K562 (cell line): ENCODE results near the gene DGCR8. TPM values are rescaled to one million over a fixed set of nuclear protein-coding genes. Genes with fewer than 3 reads are reported as not detected.

Experiments
- CTCF ChIP-seq, 3 experiments: IDR thresholded peaks in 2 of 3; conservative IDR thresholded peaks in 1 of 3; 2 replicates each; pipeline ENCODE4 v1.5.1; 2011 to 2012; ENCODE audit warnings: low read length in 3 of 3, mild to moderate bottlenecking in 3 of 3, control low read depth in 2 of 3, improper control_type of control experiment in 1 of 3, inconsistent platforms in 1 of 3, low read depth in 1 of 3, mixed read lengths in 1 of 3, moderate library complexity in 1 of 3; ENCODE audit not compliant: insufficient read depth in 2 of 3
- E2F3 ChIP-seq: fragments of 250-450 bp; sonication (Bioruptor Pico); IDR thresholded peaks from 2 replicates; pipeline ENCODE4 v1.4.0; 2020; ENCODE audit warnings: mild to moderate bottlenecking
- HDAC1 ChIP-seq, 2 experiments: fragments of 450-650 bp; IDR thresholded peaks; 2 replicates each; pipeline ENCODE4 v1.6.1; 2016 to 2017; ENCODE audit warnings: inconsistent platforms in 1 of 2, mild to moderate bottlenecking in 1 of 2, moderate library complexity in 1 of 2
- ILK ChIP-seq: fragments of 450-650 bp; IDR thresholded peaks from 2 replicates; pipeline ENCODE4 v1.6.1; 2016; ENCODE audit warnings: missing genetic modification characterization, low read depth, mild to moderate bottlenecking, missing compliant biosample characterization, moderate library complexity, borderline replicate concordance
- MYNN ChIP-seq, 2 experiments: sonication (generic); formaldehyde crosslinking in 1 of 2; IDR thresholded peaks; 2 replicates each; pipeline versions ENCODE4 v1.5.0 to v1.6.1; 2016 to 2020; ENCODE audit warnings: antibody characterized with exemption in 1 of 2, missing genetic modification reagents in 1 of 2
- NBN ChIP-seq: fragments of 450-650 bp; IDR thresholded peaks from 2 replicates; pipeline ENCODE4 v1.6.1; 2016; ENCODE audit warnings: low read depth, mild to moderate bottlenecking
- NCOA6 ChIP-seq: fragments of 450-650 bp; IDR thresholded peaks from 2 replicates; pipeline ENCODE4 v1.6.1; 2017; ENCODE audit warnings: mild to moderate bottlenecking
- NONO ChIP-seq, 2 experiments: fragments of 200-400 bp in 1 of 2; fragments of 450-650 bp in 1 of 2; formaldehyde crosslinking in 1 of 2; IDR thresholded peaks; 2 replicates each; pipeline ENCODE4 v1.6.1; 2017; ENCODE audit warnings: low read depth in 2 of 2, mild to moderate bottlenecking in 2 of 2, moderate library complexity in 2 of 2, low read length in 1 of 2
- RHOXF2B ChIP-seq: fragments of 250-450 bp; sonication (Bioruptor Pico); conservative IDR thresholded peaks from 2 replicates; pipeline ENCODE4 v1.5.1; 2021
- SIN3A ChIP-seq, 2 experiments: fragments of 150-350 bp in 1 of 2; IDR thresholded peaks; 2 replicates each; pipeline ENCODE4 v1.6.1; 2011 to 2016; ENCODE audit warnings: borderline replicate concordance in 2 of 2, low read depth in 2 of 2, low read length in 2 of 2, mild to moderate bottlenecking in 2 of 2, moderate library complexity in 2 of 2; ENCODE audit not compliant: control insufficient read depth in 1 of 2
- STAT6 ChIP-seq: sonication (generic); formaldehyde crosslinking; IDR thresholded peaks from 2 replicates; pipeline ENCODE4 v1.8.1; 2023; ENCODE audit warnings: mild to moderate bottlenecking, missing genetic modification reagents
- TEAD1 ChIP-seq, 2 experiments: fragments of 450-650 bp in 1 of 2; sonication (generic) in 1 of 2; formaldehyde crosslinking; IDR thresholded peaks; 2 replicates each; pipeline versions ENCODE4 v1.4.0 to v1.8.0; 2020 to 2022; ENCODE audit warnings: mild to moderate bottlenecking in 2 of 2, missing genetic modification reagents in 1 of 2
- TSHZ1 ChIP-seq: fragments of 250-450 bp; sonication (Bioruptor Pico); IDR thresholded peaks from 2 replicates; pipeline ENCODE4 v1.4.0; 2020; ENCODE audit warnings: mild to moderate bottlenecking, moderate library complexity
- ZBTB26 ChIP-seq: fragments of 450-650 bp; formaldehyde crosslinking; IDR thresholded peaks from 2 replicates; pipeline ENCODE4 v1.4.0; 2022; ENCODE audit warnings: missing genetic modification characterization
- ZNF695 ChIP-seq: fragments of 450-650 bp; formaldehyde crosslinking; IDR thresholded peaks from 2 replicates; pipeline ENCODE4 v1.4.0; 2020; ENCODE audit warnings: mild to moderate bottlenecking, moderate library complexity
- ZNF764 ChIP-seq: fragments of 250-450 bp; sonication (Bioruptor Pico); IDR thresholded peaks from 2 replicates; pipeline ENCODE4 v1.4.0; 2020; ENCODE audit warnings: low read depth, mild to moderate bottlenecking, moderate library complexity
- polyA plus RNA-seq, 8 experiments: library from polyadenylated mRNA; depleted of rRNA in 4 of 8; stranded (reverse) in 5 of 8; unstranded in 3 of 8; fragments of >200 nt; fragmentation: Nextera tagmentation in 2 of 8; fragmentation: Illumina TruSeq in 1 of 8; extraction: Ambion mirVana in 2 of 8; extraction: Trizol in 1 of 8; gene quantifications; 2 replicates each; pipeline versions ENCODE4 v1.2.1 to v1.2.3, GENCODE V29; 2011 to 2014; ENCODE audit warnings: inconsistent platforms in 1 of 8, missing spikeins in 1 of 8
- total RNA-seq, 7 experiments: library from RNA; depleted of rRNA in 6 of 7; stranded (reverse); fragments of >200 nt in 6 of 7; fragmentation: Illumina TruSeq in 2 of 7; extraction: Trizol in 2 of 7; gene quantifications; 2 replicates each; pipeline versions ENCODE4 v1.2.1 to v1.2.3, GENCODE V29; 2011 to 2021; ENCODE audit warnings: low replicate concordance in 1 of 7

The DGCR8 gene
- total and polyA plus RNA-seq, 9 of the 15 experiments (the other 6 are each of a cell fraction or from before 2014, with no cell fraction given): 5.9 to 144 (median 80.1) TPM

- TF ChIP-seq ZBTB26 (CRISPR knock-in tag) (no peak), E2F3 (CRISPR knock-in tag) (peak; percentile 81), ZNF764 (CRISPR knock-in tag) (0 out of 2 replicates have a peak, but pooled peaks have one; percentile 28), HDAC1 (IDR thresholded peaks at IDR 0.05) (peak in 1 of 2 experiments; percentile 83; a peak in 2 of 4 replicates), ILK (tag) (no peak), TSHZ1 (0 out of 2 replicates have a peak, but pooled peaks have one; percentile 32), NONO (IDR thresholded peaks at IDR 0.05; ENCODE audit: low read depth in 2 of 2, low read length in 1 of 2) (peak in 1 of 2 experiments; percentile 90; a peak in 2 of 4 replicates), STAT6 (no peak; the same call in 1 of the 2 replicates), TEAD1 (CRISPR knock-in tag; IDR thresholded peaks at IDR 0.05) (peak in 1 of 2 experiments; percentile 66; a peak in 1 of 4 replicates), NBN (no peak), SIN3A (IDR thresholded peaks at IDR 0.05; ENCODE audit: borderline replicate concordance in 2 of 2, control insufficient read depth in 1 of 2, low read depth in 2 of 2, low read length in 2 of 2) (peak; percentile 18 to 84; a peak in 1 of 4 replicates), MYNN (IDR thresholded peaks at IDR 0.05) (no peak), MYNN (CRISPR knock-in tag; IDR thresholded peaks at IDR 0.05) (peak; percentile 78), CTCF (IDR thresholded peaks at IDR 0.05 in 2 of 3, conservative IDR thresholded peaks at IDR 0.05 in 1 of 3; ENCODE audit: insufficient read depth in 2 of 3, low read depth in 1 of 3, low read length in 3 of 3) (no peak), NCOA6 (no peak; the same call in 1 of the 2 replicates), RHOXF2B (peak; percentile 16; the same call in 1 of the 2 replicates), ZNF695 (CRISPR knock-in tag) (peak; percentile 80; the same call in 1 of the 2 replicates)
These were observed 50.9 kb downstream of the DGCR8 start (continued) for GRCh38 chr22:20130731-20131596.
